ENCODE data around the gene PPM1L.
"Not testable (repeated sequence)": the region's sequence is repeated elsewhere in the genome, so short reads cannot be mapped to it uniquely, and the experiment has no call there.

The PPM1L gene

DNA sequence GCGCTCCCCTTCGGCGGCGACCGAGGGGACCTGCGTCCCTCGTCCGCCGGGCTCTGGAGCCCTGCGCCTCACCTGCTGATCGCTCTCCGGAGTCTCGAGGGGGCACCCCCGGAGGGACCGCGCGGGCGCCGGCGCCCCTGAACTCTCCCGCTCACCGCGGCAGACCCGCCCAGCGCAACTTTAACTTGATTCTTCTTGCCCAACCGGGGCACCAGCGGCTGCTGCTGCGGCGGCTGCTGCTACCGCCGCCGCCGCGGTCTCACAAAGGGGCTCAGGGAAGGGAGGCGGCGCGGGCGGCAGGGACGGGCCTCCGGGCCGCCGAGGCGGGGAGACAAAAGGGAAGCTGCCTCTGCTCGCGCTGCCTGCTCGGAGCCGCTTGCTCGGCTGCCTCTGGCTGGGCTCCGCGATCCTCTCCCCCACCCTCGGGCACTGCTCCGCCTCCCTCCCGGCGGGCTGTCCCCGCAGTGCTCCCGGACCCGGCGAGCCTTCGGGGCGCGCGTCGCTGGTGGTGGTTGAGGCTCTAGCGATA is at the start of gene PPM1L:
Gene PPM1L, plus strand, starts transcription at position 456 of the 529 bp plus-strand sequence.
- ATAC-seq = peak; percentile 41
- TF ChIP-seq ZFP3 (CRISPR knock-in tag; IDR thresholded peaks at IDR 0.05) = peak; percentile 2; the same call in 1 of the 2 replicates
- TF ChIP-seq TOX (CRISPR knock-in tag; IDR thresholded peaks at IDR 0.05; ENCODE audit: borderline replicate concordance) = no peak
- no peak for TF ChIP-seq BACH2 (CRISPR knock-in tag; IDR thresholded peaks at IDR 0.05; ENCODE audit: borderline replicate concordance)
- TF ChIP-seq, protein P1, sequence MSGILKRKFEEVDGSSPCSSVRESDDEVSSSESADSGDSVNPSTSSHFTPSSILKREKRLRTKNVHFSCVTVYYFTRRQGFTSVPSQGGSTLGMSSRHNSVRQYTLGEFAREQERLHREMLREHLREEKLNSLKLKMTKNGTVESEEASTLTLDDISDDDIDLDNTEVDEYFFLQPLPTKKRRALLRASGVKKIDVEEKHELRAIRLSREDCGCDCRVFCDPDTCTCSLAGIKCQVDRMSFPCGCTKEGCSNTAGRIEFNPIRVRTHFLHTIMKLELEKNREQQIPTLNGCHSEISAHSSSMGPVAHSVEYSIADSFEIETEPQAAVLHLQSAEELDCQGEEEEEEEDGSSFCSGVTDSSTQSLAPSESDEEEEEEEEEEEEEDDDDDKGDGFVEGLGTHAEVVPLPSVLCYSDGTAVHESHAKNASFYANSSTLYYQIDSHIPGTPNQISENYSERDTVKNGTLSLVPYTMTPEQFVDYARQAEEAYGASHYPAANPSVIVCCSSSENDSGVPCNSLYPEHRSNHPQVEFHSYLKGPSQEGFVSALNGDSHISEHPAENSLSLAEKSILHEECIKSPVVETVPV (CRISPR knock-in tag; IDR thresholded peaks at IDR 0.05) = no peak

DNA sequence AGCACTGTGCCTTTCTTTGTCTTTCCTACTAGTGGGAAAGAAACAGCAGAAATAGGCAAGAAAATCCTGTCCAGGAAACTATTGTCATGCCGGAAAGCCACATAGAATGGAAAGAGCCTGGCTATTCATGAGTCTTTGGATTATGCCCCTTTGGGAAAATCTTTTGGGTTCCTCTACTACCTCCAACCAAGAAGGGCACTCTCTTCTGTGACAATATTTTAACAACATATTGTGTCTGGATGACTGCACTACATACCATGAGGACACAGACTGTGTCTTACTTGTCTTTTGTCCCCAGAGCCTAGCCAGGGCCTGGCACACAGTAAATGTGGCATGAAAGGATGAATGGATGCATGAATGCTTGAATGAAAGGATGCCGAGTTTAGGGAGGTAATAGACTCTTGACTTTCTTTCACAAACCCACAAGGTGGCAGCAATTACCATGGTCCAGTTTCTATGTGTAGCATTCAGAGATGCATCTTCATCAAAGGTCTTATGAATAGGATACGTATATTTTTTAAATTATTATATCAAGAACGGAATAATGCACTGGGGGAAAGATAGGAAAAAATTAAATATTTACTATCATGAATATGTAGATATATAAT is 48.7 kb upstream of the PPM1L start:
- peak; percentile 89 for ATAC-seq
- TF ChIP-seq ESRRG (CRISPR knock-in tag; IDR thresholded peaks at IDR 0.05) (no peak), ZNF70 (CRISPR knock-in tag; IDR thresholded peaks at IDR 0.05) (no peak), GLIS3 (CRISPR knock-in tag; IDR thresholded peaks at IDR 0.05) (no peak), PPARA (CRISPR knock-in tag; IDR thresholded peaks at IDR 0.05; ENCODE audit: borderline replicate concordance) (no peak), ZNF8 (CRISPR knock-in tag; IDR thresholded peaks at IDR 0.05) (no peak), BACH2 (CRISPR knock-in tag; IDR thresholded peaks at IDR 0.05; ENCODE audit: borderline replicate concordance) (no peak), ZFP30 (CRISPR knock-in tag; IDR thresholded peaks at IDR 0.05) (no peak), SNAI2 (CRISPR knock-in tag; IDR thresholded peaks at IDR 0.05) (no peak)
- TF ChIP-seq, protein P1 (CRISPR knock-in tag; IDR thresholded peaks at IDR 0.05) = no peak

DNA sequence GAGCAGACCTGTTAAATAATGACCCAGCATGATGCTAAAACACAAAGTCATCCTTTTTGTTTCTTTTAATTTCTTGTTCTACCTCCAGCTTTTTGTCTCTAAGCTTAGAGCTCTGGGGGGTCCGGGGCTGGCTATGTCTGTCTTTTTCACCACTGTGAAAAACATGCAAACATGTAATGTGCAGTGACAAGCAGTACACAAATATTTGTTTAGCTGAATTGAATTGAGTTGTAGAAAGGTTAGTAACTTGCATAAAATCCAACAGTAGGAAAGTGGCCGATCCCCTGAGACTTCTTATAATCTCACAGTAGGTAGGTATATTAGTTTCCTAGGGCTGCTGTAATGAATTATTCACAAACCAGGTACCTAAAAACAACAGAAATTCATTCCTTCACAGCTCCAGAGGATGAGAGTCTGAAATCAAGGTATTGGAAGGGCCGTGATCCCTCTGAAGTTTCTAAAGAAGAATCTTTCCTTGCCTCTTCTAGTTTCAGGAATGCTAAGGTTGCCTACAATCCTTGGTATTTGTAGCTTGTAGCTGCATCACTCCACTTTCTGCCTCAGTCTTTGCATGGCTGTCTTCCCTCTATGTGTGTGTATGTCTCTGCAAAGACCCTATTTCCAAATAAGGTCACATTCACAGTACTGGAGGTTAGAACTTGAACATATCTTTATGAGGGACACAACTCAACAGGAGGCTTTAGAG is 46.4 kb upstream of the PPM1L start:
- TF ChIP-seq ZFP30 (CRISPR knock-in tag; IDR thresholded peaks at IDR 0.05) (no peak), ESRRG (CRISPR knock-in tag; IDR thresholded peaks at IDR 0.05) (no peak)
- TF ChIP-seq, protein P1 (CRISPR knock-in tag; IDR thresholded peaks at IDR 0.05) = no peak
- no peak for ATAC-seq

DNA sequence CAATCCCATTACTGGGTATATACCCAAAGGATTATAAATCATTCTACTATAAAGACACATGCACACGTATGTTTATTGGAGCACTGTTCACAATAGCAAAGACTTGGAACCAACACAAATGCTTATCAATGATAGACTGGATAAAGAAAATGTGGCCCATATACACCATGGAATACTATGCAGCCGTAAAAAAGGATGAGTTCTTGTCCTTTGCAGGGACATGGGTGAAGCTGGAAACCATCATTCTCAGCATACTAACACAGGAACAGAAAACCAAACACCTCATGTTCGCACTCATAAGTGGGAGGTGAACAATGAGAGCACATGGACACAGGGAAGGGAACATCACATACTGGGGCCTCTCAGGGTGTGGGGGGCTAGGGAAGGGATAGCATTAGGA is 42.9 kb upstream of the PPM1L start:
- not testable (repeated sequence) for ATAC-seq

DNA sequence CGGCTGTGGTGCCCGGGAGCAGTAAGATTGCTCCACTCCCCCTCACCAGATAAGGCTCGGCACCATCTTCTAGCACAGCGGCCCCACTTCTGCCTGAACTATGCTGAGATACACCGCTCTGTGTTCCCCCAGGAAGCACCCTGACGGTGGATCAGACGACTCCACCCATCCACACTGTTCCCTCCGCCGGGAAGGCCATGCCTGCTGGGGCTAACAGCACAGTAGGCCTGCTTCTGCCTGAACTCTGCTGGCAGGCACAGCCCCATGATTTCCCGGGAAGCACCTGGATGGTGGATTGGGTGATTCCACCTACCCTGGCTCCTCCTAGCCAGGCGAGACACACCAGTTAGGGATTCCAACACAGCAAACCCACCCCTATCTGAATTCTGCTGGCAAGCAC is 36.3 kb upstream of the PPM1L start:
- ATAC-seq = no peak
- TF ChIP-seq TCF4 (CRISPR knock-in tag; IDR thresholded peaks at IDR 0.05; ENCODE audit: borderline replicate concordance) (no peak), ZFP30 (CRISPR knock-in tag; IDR thresholded peaks at IDR 0.05) (no peak), RARB (CRISPR knock-in tag; IDR thresholded peaks at IDR 0.05) (no peak), ZNF70 (CRISPR knock-in tag; IDR thresholded peaks at IDR 0.05) (no peak), GLIS3 (CRISPR knock-in tag; IDR thresholded peaks at IDR 0.05) (no peak), OSR1 (CRISPR knock-in tag; IDR thresholded peaks at IDR 0.05) (no peak), ISL1 (CRISPR knock-in tag; IDR thresholded peaks at IDR 0.05) (no peak), ZNF565 (CRISPR knock-in tag; conservative IDR thresholded peaks at IDR 0.05; ENCODE audit: low read depth) (no peak), SNAI2 (CRISPR knock-in tag; IDR thresholded peaks at IDR 0.05) (no peak), ESRRG (CRISPR knock-in tag; IDR thresholded peaks at IDR 0.05) (no peak), TOX (CRISPR knock-in tag; IDR thresholded peaks at IDR 0.05; ENCODE audit: borderline replicate concordance) (no peak), PPARA (CRISPR knock-in tag; IDR thresholded peaks at IDR 0.05; ENCODE audit: borderline replicate concordance) (no peak), ARNTL (CRISPR knock-in tag; IDR thresholded peaks at IDR 0.05; ENCODE audit: borderline replicate concordance, low read depth) (no peak), CSDC2 (CRISPR knock-in tag; IDR thresholded peaks at IDR 0.05) (no peak), ZNF8 (CRISPR knock-in tag; IDR thresholded peaks at IDR 0.05) (no peak), ZC3H10 (CRISPR knock-in tag; IDR thresholded peaks at IDR 0.05) (no peak)
- TF ChIP-seq, protein P2, sequence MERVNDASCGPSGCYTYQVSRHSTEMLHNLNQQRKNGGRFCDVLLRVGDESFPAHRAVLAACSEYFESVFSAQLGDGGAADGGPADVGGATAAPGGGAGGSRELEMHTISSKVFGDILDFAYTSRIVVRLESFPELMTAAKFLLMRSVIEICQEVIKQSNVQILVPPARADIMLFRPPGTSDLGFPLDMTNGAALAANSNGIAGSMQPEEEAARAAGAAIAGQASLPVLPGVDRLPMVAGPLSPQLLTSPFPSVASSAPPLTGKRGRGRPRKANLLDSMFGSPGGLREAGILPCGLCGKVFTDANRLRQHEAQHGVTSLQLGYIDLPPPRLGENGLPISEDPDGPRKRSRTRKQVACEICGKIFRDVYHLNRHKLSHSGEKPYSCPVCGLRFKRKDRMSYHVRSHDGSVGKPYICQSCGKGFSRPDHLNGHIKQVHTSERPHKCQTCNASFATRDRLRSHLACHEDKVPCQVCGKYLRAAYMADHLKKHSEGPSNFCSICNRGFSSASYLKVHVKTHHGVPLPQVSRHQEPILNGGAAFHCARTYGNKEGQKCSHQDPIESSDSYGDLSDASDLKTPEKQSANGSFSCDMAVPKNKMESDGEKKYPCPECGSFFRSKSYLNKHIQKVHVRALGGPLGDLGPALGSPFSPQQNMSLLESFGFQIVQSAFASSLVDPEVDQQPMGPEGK (CRISPR knock-in tag; IDR thresholded peaks at IDR 0.05; ENCODE audit: borderline replicate concordance) = no peak
- TF ChIP-seq, protein P3, sequence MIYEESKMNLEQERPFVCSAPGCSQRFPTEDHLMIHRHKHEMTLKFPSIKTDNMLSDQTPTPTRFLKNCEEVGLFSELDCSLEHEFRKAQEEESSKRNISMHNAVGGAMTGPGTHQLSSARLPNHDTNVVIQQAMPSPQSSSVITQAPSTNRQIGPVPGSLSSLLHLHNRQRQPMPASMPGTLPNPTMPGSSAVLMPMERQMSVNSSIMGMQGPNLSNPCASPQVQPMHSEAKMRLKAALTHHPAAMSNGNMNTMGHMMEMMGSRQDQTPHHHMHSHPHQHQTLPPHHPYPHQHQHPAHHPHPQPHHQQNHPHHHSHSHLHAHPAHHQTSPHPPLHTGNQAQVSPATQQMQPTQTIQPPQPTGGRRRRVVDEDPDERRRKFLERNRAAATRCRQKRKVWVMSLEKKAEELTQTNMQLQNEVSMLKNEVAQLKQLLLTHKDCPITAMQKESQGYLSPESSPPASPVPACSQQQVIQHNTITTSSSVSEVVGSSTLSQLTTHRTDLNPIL (CRISPR knock-in tag; IDR thresholded peaks at IDR 0.05; ENCODE audit: low read depth) = no peak
- TF ChIP-seq, protein P4, sequence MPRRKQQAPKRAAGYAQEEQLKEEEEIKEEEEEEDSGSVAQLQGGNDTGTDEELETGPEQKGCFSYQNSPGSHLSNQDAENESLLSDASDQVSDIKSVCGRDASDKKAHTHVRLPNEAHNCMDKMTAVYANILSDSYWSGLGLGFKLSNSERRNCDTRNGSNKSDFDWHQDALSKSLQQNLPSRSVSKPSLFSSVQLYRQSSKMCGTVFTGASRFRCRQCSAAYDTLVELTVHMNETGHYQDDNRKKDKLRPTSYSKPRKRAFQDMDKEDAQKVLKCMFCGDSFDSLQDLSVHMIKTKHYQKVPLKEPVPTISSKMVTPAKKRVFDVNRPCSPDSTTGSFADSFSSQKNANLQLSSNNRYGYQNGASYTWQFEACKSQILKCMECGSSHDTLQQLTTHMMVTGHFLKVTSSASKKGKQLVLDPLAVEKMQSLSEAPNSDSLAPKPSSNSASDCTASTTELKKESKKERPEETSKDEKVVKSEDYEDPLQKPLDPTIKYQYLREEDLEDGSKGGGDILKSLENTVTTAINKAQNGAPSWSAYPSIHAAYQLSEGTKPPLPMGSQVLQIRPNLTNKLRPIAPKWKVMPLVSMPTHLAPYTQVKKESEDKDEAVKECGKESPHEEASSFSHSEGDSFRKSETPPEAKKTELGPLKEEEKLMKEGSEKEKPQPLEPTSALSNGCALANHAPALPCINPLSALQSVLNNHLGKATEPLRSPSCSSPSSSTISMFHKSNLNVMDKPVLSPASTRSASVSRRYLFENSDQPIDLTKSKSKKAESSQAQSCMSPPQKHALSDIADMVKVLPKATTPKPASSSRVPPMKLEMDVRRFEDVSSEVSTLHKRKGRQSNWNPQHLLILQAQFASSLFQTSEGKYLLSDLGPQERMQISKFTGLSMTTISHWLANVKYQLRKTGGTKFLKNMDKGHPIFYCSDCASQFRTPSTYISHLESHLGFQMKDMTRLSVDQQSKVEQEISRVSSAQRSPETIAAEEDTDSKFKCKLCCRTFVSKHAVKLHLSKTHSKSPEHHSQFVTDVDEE (CRISPR knock-in tag; IDR thresholded peaks at IDR 0.05) = no peak

All from SK-N-SH treated with all-trans-retinoic acid at 6 μM for 48 hours (cell line).